ENCODE measurements around the gene SLC22A23.

Gene SLC22A23

DNA sequence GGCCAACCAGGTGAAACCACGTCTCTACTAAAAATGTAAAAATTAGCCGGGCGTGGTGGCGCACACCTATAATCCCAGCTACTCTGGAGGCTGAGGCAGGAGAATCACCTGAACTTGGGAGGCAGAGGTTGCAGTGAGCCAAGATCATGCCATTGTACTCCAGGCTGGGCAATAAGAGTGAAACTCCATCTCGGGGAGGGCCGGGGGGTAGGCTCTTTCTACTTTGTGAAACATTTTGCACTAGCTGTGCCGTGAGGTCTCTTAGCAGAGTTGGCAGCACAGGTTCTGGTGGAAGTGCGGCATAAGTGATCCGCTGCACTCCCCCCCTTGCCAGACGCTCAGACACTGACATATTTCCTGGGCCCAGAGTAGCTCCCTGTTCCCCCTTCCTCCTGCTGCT lies 173.6 kb downstream of the SLC22A23 start:
- no peak for DNase-seq (ENCODE audit: low spot score)

DNA sequence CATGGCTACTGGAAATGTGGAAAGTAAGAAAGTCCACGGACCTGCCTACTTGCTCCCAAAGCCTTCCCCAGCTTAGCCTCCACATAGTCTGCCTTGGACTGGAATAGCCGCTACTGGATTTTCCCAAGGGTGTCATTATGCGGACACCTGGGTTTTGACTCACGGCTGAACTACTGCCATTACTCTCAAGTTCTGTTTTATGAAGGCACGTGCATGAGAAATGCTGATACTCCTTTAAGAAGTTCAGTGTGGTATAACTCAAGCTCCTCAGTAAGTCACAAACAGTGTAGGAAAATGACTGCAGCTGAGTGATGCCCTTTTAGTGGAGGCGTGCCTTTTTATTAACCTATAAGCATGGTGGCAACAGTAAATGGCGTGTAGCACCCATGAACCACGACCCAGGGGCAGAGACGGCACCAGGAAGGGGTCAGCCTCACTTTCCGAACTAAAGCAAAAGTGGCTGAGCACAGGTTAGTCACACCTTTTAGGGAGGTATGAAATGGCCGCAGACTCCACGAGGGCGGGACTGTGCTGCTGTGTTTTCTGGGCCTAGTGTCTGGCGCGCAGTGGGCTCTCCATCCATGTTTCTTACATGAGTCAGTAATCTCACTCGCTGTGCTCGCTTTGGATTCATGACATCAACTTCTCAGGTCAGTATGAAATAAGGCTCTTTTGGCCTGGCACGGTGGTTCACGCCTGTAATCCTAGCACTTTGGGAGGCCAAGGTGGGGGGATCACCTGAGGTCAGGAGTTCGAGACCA lies 174.2 kb downstream of the SLC22A23 start:
- DNase-seq (ENCODE audit: low spot score), result no peak

DNA sequence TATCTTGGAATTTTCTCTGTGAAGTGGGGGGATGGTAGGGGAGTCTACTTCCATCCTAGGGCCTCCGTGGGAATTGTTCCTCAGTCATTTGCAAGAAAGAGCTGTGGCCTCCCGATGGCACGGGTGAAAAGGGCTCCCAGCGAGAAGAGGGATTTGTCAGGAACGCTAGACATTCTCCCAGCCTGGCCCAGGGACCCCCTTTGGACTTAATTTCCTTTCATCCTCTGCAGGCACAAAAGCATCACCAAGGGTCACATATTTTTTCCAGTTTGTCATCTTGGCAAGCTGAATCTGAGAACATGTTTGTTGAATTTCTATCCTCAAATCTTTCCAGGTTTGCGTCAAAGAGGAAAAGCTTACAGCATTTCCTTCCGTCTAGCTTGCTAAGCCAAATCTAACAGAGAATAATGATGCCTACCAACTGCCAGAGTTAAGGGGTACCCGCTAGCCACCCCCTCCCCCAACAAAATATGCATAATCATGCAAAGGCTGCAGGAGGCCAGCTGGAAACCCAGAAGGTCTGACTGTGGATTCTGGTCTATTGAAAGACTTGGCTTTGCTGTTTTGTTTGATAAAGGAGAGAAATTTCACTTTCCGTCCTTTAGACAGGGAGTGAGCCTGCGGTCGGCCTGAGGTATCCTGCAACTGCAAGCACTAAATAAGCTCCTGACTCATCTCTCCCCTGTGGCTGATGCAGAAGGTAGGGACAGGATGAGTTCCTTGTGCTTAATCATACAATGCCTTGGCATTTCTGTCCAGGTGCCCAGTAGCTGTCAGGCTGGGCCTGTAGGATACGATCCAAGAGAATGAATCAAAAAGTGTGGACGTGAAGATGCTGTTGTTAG lies 175.0 kb downstream of the SLC22A23 start:
- DNase-seq (ENCODE audit: low spot score), result no peak

DNA sequence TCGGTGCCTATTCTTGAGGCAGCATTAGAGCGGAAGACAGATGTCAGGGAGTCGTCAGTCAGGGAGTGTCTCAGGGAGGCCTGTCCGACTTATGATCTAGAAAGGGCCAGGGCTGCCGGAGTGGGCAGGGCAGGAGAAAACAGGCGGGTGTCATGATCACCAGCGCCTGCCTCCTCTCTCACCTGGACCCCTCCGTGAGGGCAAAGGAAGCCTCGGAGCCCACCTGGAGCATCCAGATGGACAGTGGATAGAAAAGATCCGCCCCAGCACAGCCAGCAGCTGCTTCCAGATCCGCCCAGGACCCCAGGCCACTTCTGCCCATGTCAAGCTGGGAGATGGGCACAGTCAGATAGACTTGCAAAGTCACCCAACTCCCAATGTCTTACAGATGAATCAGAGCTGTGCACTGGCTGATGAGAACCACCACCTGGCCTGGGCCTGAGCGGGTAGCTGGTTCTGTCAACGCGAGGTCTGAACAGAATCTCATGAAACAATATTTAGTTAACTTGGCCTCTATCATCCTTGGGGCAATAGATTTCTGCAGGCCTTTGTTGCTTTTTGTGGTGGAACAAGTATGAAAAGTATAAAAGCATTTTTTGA lies 175.9 kb downstream of the SLC22A23 start:
- DNase-seq (ENCODE audit: low spot score), result no peak

DNA sequence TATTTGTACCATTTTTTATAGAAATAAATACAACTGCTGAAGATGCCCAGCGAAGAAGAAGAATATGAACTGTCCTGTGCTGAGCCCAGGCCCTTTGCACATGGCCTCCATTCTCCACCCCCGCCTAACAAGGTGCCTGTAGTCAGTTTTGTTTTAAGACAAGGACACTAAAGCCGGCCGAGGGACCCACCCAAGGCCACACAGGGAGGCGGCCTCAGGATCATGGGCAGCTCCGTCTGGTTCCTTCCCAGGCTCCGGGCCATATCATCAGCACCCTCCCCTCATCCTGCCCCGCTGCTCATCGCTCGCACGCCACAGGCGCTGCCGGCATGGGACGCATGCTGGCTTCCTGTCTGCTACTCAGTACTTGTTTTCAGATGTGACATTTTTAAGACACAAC lies 176.8 kb downstream of the SLC22A23 start:
- DNase-seq (ENCODE audit: low spot score), result no peak

DNA sequence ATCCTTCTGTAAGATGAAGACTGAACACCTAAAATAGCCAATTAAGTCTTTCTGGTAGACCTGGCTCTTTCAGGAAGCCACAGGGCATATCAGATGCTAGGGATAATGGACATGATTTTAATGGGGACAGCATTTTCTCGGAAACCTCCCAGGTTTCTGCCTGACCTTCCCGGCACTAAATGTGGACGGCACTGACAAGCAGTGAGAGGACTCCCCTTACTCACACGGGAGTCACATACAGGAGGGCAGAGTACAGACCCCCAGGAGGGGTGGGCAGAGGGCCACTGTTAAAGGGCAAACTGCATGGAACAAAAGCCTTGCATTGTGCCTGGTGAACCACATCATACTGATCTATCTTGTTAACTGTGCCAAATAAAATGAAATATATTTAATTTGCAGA lies 178.2 kb downstream of the SLC22A23 start:
- no peak for DNase-seq (ENCODE audit: low spot score)

DNA sequence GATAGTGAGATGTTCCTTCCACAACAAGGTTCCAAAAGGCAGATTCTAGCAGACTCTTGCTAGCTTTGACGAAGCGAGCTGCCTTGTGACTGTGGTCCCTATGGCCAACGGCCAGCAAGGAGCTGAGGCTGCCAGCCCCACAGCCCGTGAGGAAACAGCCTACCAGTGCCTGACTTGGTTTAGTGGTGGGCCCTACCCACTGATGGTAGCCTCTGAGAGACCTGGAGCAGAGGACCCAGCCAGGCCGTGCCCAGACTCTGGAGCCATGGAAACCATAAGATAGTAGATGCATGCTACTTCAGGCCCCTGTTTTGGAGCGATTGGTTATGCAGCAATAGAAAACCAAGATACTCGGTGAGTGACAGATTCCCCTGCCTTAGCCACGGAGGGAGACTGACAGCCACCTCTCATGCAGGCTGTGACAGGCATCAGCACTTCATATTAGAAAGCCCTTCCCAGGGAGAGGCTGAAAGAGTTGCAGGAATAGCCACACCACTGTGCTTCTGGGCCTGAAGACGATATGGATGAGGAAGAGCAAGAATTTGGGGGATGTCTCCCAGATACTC lies 178.9 kb downstream of the SLC22A23 start:
- DNase-seq (ENCODE audit: low spot score), result no peak

DNA sequence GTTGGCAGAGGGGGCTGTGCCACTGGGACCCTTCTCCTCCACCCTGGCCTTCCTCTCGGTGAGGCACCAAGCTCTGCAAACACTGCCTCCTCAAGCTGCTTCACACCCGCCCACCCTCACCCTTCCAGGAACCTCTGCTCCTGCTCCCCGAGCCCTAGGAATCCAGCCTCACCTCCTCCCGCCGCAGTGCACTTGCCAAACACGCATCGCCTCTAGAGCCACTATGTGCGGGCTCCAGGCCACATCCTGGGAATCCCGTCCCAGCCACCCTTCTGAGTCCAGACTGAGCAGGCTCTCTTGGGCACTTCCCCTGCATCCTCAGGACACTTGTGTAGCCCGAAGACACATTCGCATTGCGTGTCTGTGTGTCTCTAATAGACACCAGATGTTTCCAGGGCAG lies 179.6 kb downstream of the SLC22A23 start:
- no peak for DNase-seq (ENCODE audit: low spot score)

DNA sequence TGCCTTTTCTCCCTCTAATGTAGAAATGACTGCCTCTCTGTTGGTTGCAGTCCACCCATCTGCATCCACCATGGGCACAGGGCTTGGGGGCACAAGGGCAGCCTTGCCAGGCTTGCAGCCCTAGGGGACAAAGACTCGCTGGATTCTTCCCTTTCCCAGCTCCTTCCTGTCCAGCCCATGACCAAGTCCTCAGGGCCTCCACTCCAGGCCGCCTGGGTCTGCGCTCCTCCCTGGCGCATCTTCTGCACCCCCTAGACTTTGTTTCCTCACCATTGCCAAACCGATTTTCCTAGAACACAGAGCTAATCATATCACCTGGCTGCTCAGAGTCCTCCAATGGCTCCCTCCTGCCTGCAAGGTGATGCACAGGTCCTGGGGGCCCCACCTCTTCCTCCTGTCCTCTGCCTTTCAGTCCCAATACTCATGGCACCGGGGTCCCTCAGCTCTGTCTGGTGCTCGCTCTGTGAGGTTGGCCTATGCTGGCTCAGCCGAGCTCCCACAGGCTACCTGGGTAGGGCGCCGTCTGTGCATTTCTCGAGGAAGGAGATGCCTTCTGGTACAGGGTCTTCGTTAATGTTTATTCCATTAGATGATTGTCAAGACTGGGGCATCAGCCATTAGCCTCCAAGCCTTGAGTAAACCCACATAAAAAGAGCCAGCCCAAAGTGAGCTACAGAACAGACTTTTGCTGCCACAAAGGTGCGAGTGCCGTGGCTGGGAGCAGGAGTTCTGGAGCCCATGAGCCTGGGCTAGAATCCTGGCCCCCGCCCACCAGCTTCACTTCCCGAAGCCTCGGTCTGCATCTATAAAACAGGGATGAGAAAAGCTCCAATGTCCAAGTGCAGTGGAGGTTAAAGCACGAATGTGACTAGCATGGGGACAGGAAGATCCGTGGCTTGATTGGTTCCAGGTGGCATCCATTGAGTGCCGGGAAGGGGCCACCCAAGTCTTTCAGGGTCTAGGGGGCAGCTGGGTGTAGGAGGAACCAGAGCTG lies 180.4 kb downstream of the SLC22A23 start:
- DNase-seq (ENCODE audit: low spot score), result no peak

DNA sequence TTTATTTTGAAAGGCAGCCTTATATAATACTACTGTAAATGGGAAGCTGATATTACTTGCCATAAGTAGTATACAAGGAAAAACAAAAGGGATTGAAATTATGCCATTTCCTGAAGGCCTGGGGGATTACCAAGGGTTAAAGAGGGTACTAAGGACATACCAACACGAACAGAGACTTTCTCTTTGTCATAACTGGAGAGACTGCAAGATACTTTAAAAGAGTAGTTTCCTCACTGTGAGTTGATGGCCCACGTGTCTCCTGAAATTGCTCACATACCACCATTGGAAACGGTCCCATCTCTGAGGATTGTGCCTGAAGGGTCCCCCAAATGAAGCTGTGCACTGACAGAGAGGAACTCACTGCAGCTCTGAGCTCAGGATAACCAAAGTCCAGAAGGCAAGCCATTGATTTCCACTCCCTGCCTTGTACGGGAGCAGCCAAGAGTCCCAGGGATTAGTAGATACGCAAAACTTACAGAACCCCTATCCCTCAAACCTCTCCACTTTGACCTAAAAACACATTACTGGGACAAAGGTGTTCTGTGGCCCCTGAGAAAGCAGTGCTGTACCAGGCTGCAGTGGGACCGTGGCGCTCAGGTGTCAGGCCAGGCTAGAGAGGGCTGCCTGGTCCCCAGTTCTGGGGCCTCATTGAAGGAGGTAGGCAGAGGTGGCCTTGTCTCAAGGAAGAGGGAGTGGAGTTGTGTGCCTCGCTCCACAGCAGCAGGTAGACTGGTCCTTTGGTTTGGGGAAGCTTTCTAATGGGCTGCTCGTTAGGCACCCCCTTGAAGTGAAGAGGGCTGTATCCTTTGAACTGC lies 182.9 kb downstream of the SLC22A23 start:
- no peak for DNase-seq (ENCODE audit: low spot score)

DNA sequence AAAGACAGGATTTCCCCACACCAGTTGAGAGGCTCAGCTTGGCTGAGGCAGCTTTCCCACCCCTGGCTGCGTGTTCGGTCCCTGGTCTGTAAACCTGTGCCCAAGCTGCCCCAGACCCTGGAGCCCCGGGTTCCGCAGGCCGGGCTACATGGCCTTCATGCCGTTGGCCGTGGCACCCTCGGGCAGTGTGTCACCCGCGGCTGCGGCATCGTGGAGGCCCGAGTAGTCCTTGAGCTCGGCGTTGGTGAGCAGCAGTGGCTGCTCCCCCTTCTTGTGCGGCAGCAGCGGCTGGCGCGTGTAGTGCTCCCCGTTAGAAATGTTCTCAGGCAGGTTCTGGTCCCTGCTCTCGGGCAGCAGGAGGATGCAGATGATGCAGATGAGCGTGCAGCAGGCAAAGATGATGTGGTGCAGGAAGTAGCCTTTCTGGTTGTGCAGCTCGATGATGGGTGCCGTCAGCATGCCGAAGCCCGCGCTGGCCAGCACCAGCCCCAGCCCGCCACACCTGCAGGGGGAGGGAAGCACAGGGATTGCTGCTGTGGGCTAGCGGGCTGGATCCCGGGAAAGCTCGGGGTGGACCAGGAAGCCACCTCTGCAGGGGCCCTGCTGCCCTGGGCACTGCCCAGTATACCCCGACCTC lies 183.8 kb downstream of the SLC22A23 start:
- DNase-seq (ENCODE audit: low spot score), result no peak

DNA sequence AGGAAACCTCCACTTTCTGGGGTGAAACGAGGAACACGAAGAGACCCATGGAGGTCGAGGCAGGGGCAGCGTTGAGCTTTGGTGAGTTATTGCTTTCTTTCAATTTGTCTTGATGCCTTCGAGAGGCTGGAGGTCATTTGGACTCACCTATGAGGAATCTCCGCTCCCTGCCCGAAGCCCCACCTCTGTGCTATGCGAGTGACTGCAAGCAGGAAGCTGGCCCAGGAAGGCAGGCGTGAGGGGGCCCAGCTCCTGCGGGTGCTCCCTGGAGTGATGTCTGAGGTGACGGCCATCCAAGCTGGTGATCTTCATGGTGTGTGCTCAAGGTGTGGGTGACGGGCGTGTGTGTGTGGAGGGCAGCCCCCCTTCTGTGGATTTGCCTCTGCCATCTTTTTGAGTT lies 185.1 kb downstream of the SLC22A23 start:
- DNase-seq (ENCODE audit: low spot score), result no peak

DNA sequence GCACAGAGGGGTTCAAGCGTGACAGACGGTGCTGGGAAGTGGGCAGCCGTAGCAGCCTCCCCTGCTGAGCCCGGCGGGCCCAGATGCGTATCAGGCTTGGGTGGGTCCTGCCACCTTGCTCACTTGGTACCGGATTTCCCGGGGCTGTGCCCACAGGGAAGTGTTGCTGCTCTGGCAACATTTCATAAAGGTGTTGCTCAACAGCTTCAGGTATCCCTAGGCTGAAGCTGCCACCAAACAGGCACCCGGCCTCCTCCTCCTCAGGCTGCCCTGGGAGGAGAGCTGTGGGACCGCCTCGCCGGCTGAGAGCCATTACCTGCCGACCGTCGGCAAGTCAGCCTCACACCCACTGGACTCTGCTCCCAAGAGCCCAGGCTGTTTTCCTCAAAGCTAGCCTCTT lies 186.6 kb downstream of the SLC22A23 start:
- DNase-seq (ENCODE audit: low spot score), result no peak

DNA sequence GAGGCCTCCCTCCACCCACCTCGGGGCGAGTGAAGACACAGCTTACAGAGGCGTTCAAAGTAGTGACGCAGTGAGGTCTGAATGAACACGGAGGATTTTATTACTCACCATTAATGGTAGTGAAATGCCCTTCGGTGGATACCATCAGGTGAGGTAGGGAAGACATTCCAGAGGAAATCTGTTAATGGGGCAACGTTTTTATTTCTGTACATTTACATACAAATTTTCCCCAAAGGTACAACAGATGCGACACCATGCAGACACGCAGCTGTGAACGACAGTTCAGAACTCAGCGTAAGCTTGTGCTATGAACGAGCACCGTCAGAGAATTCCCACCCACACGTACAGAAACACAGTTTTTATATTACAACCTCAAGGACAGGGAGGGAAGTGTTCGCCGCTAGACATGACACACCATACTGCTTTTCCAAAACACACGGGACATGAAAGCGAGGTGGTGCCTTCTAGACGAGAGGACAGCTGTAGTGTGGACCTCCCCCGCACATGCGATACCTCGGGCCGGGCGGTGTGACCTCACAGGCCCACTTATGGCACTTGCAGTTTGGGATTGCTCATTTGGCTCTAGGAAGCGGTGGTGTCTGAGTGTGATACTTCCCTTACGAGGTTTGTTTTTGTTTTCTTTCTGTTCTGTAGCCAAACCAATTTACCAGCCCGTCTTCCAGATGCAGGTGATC lies 187.4 kb downstream of the SLC22A23 start:
- no peak for DNase-seq (ENCODE audit: low spot score)

DNA sequence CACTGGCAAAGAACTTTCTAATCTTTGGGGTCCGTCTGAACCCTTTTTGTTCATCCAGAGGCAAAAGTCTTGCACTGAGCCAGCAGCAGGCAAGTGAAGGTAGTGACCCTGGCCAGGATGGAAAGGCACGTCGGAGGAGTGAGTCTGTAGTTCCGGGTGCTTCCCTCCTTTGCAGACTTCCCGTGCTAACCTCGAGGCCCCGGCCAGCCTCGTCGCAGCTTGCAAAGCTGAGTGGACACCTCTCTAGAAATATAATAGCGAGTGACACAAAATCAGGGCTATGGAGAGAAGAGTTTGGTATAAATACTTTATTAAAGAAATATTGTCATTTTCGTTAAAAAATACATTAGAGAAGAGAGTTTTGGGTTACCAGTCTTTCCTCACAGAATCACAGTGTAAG lies 188.2 kb downstream of the SLC22A23 start:
- no peak for DNase-seq (ENCODE audit: low spot score)

DNA sequence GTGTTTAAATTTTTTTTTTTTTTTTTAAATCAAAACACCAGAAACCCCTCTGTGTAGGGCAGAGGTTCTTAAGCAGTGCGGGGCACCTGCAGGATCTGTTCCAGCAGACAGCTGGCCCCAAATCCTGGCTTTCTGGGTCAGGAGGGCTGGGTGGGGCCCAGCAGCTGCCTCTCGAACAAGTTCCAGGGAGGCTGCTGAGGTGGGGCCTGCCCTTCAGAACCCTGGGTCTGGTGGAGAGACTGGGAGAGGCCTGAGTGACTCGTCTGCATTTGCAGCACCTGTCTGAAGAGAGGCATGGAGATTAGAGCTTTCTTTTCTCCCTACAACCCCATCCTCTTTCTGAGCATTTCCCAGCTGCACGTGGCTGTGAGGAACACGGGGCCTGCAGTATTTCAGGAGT lies 189.7 kb downstream of the SLC22A23 start:
- DNase-seq (ENCODE audit: low spot score), result no peak

DNA sequence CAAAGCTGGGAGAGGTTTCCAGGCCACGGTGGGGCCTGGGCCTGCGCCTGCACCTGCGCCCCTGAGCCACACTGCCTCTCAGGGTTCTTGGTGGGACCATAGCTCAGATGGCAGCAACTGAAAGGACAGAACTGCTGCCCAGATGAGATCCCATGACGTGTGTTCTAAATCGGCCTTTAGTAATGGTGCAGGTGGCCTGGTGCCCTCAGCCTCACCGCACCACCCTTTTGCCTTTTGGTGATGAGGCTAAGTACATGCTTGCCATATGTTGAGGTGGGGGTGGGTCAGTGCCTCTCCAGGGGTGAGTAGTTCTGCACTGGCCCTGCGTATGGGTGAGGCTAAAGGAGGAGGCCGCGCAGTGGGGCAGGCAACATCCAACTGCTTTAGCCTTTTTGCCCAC lies 190.7 kb downstream of the SLC22A23 start:
- DNase-seq (ENCODE audit: low spot score), result no peak

DNA sequence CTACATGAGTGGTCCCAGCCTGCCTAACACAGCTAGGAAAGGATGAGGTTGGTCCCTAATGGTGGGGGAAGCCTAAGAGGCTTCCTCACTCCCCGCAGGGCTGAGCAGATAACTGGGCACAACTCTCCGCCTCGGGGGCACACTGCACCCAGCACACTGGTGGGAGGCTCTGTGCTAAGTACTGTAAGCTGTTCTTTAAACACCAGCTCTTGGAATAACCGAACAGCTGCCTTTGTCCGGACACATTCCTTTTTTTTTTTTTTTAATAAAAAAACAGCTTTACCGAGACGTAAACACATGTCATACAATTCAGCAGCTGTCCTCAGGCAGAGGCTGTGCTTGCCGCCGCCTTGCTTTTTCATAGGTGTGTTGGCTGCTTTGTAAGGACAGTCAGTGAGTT lies 191.2 kb downstream of the SLC22A23 start:
- DNase-seq (ENCODE audit: low spot score), result no peak

DNA sequence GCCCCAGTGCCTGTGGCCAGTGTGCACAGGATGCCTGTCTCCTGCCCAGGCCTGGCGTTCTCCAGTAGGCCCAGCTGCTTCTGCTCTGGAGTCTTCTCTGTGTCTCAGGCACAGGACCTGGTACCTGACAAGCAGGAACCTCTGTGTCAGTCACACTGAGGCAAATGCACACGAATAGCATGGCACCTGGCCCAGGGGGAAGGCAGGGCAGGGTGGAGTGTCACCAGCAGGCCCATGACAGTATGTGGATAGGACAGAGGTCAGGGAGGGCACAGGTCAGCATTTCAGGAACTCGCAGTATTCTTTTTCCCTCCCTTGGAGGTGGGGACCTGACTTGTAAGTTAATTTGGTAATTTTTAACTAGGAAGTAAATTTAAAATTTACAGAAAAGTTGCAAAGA lies 192.5 kb downstream of the SLC22A23 start:
- DNase-seq (ENCODE audit: low spot score), result no peak

DNA sequence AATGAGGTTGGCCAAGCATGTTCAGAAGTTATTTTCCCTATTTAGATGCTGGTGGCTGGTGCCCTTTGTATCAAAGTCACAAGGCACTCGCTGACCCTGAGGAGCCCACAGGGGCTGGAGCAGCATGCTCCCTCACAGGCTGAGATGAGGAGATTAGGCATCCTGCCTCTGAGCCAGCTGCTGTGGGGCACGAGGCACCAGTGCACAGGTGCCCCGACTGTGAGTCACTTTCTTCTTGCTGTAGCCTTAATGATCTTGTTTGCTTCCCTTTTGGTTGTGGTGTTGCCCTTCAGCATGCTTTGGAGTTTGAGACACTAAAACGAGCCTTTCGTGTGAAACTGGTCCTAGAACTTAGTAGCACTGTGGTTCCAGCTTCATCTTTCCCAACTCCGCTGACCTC lies 193.8 kb downstream of the SLC22A23 start:
- no peak for DNase-seq (ENCODE audit: low spot score)
